ENCODE results near the gene EMC1. TPM values are rescaled to one million over a fixed set of nuclear protein-coding genes. Genes with fewer than 3 reads are reported as not detected.
"Not testable (repeated sequence)": the region's sequence is repeated elsewhere in the genome, so short reads cannot be mapped to it uniquely, and the experiment has no call there.

EMC1 gene
- polyA plus RNA-seq, 1 experiment, result 93.8 TPM

DNA sequence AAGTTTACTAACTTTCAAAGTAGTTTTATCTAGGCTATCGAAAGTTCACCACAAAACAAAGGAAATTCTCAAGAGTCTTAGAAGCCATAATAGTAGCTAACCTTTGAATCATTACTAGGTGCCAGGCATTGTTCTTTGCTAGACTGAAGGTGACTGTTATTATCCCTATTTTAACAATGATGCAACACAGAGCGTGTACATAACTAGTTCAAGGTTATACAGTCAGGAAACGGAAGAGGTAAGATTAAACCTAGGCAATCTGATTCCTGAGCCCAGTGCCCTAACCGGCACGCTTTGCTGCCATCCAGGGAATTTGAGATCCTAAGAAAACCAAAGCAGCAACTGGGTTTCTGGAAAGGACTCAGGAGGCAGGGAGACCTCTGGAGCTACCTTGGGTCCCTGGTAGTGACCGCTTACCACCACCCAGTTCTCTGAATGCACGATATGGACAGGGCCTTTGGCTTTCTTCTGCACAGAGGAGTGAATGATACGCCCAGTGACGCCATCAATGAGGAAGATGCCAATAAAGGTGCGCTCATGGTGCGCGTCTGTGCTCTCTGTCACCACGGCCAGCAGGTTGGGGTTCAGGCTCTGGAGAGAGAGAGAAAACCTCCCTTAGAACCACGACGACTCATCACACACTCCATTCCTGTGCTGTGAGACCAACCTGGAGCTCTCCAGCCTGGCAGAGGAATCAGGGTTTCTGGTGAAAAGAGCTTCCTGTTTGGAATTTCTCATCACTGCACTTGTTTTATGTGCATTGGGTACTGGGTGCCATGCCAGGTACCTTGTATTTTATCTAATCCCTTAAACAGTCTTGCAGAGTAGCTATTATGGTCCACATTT, 28.1 kb downstream of the EMC1 start:
- TF ChIP-seq, protein P1, sequence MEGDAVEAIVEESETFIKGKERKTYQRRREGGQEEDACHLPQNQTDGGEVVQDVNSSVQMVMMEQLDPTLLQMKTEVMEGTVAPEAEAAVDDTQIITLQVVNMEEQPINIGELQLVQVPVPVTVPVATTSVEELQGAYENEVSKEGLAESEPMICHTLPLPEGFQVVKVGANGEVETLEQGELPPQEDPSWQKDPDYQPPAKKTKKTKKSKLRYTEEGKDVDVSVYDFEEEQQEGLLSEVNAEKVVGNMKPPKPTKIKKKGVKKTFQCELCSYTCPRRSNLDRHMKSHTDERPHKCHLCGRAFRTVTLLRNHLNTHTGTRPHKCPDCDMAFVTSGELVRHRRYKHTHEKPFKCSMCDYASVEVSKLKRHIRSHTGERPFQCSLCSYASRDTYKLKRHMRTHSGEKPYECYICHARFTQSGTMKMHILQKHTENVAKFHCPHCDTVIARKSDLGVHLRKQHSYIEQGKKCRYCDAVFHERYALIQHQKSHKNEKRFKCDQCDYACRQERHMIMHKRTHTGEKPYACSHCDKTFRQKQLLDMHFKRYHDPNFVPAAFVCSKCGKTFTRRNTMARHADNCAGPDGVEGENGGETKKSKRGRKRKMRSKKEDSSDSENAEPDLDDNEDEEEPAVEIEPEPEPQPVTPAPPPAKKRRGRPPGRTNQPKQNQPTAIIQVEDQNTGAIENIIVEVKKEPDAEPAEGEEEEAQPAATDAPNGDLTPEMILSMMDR (IDR thresholded peaks at IDR 0.05; ENCODE audit: insufficient read depth, low read depth, low read length), result no peak
- POLR2A ChIA-PET, result no interaction called here

DNA sequence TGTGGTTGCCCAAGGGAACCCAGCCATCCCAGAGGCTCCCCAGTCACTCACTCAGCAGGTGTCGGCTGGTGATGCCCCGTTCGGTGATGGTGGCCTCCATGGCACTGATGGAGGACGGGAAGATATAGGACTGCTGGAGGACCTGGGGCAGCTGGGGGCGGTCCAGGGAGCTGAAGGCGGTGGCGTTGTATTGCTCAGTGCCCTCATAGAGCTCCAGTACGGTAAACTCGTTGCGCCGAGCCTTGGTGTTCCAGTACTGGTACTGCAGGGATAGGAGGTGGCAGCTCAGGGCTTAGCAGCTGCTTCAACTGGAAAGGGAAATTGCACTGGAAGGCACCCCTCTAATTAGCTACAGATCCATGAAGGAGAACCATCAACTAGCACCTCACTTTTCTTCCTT, 28.8 kb downstream of the EMC1 start:
- Histone ChIP-seq H3K4me3 (ENCODE audit: low read depth, low read length) (no peak overlapping the region), H3K36me3 (ENCODE audit: control insufficient read depth, insufficient read depth, low read length) (peaks cover 25% of the 10 kb centered on the region), H3K27me3 (ENCODE audit: control insufficient read depth, insufficient read depth, low read length) (no peaks in the 10 kb centered on the region)
- no peak for DNase-seq (ENCODE audit: low read depth)
- POLR2A ChIA-PET, result no interaction called here
- CTCF ChIA-PET, result interaction anchor here (0.6 to 2.0 kb wide), 4 partner anchors 12 to 48 kb away, joined by 3 to 11 read pairs (median 4); no protein-coding TSS in a partner anchor
- TF ChIP-seq, protein P1 (IDR thresholded peaks at IDR 0.05; ENCODE audit: insufficient read depth, low read depth, low read length), result no peak

More for the DNA sequence above, 28.1 kb downstream of the EMC1 start:
- no peak for DNase-seq (ENCODE audit: low read depth)
- no peaks in the 10 kb centered on the region for H3K27me3 ChIP-seq (ENCODE audit: control insufficient read depth, insufficient read depth, low read length)
- no peak overlapping the region for H3K4me3 ChIP-seq (ENCODE audit: low read depth, low read length)
- H3K36me3 ChIP-seq (ENCODE audit: control insufficient read depth, insufficient read depth, low read length), result peaks cover 25% of the 10 kb centered on the region
- CTCF ChIA-PET, result interaction anchor here (0.7 to 2.0 kb wide), 5 partner anchors 11 to 25 kb away, joined by 3 to 11 read pairs (median 4); no protein-coding TSS in a partner anchor

DNA sequence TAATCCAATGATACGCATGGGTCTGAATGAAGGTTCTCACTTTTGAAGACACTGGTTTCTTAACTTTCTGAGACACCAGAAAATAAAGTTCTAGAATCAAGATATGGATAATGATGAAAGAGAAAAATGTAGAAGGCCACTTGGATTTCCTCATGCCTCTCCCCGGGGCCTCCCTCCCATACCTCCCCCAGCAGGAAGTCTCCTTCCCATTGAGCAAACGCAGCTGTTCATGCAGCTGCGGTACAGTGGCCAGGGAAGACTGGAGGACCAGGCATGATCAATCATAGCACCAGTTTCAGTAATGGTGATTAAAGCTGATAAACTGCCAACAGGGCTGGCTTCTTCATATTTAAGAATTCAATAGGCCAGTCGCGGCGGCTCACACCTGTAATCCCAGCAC, 30.3 kb downstream of the EMC1 start:
- DNase-seq (ENCODE audit: low read depth), result no peak
- ChIA-PET POLR2A (interaction anchor here (0.7 kb wide), 1 partner anchor 18 kb away, joined by 18 read pairs; no protein-coding TSS in a partner anchor), CTCF (no interaction called here)
- peaks cover 21% of the 10 kb centered on the region for H3K36me3 ChIP-seq (ENCODE audit: control insufficient read depth, insufficient read depth, low read length)
- H3K27me3 ChIP-seq (ENCODE audit: control insufficient read depth, insufficient read depth, low read length), result no peaks in the 10 kb centered on the region
- no peak overlapping the region for H3K4me3 ChIP-seq (ENCODE audit: low read depth, low read length)
- TF ChIP-seq, protein P1 (IDR thresholded peaks at IDR 0.05; ENCODE audit: insufficient read depth, low read depth, low read length), result no peak

DNA sequence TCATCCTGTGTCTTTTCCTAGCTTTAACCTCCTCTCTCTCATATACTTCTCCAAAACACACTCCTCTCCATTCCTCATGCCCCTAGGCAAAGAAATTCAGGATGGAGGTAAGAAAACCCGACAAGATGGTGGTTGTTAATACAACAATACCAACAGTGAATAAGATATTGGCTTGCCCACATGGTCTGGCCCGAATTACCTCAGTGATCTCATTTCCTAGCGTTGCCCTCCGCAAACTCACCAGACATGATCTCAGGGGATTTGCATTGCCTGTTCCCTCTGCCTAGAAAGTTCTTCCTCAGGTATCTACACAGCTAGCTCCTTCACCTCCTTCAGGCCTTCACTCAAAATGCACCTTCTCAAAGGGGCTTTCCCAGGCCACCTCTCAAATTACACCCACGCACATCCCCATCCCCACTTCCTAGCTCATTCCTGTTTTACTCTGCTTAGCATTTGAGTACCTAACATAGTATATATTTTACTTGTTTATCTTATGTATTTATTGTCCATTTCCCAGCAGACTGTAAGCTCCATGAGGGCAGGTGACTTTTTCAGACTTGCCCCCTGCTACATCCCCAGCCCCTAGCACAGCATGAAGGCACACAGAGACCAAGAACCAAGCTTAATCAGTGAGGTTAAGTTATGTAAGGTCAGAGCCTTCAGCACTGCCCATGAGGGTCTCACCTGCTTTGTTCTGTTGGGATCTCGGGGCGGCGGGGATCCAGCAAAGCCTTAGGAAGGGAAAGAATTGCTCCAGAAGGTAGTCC, 31.1 kb downstream of the EMC1 start:
- no peak for DNase-seq (ENCODE audit: low read depth)
- Histone ChIP-seq H3K36me3 (ENCODE audit: control insufficient read depth, insufficient read depth, low read length) (peaks cover 17% of the 10 kb centered on the region), H3K4me3 (ENCODE audit: low read depth, low read length) (no peak overlapping the region), H3K27me3 (ENCODE audit: control insufficient read depth, insufficient read depth, low read length) (no peaks in the 10 kb centered on the region)
- ChIA-PET CTCF (interaction anchor here (1.2 kb wide), 1 partner anchor 21 kb away, joined by 4 read pairs; no protein-coding TSS in a partner anchor), POLR2A (no interaction called here)
- TF ChIP-seq, protein P1 (IDR thresholded peaks at IDR 0.05; ENCODE audit: insufficient read depth, low read depth, low read length), result no peak

DNA sequence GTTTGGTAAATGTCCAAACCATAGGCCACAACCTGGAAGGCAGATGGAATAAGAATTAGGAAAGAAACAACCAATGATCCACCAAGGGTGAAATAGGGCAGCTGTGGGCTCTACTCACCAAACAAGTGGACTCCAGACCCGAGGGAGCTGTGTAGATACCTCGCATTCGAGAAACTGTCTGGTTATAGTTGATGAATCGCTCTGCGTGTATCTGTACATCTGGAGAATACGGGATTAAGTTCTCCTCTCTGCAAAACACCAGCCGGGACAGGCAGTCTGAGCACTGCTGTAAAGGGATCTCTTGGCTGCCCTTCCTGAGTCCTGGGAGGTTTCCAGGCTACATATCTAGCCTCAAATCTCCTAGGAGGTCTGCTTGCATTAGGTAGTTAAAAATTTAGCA, 31.9 kb downstream of the EMC1 start:
- TF ChIP-seq, protein P1 (IDR thresholded peaks at IDR 0.05; ENCODE audit: insufficient read depth, low read depth, low read length), result no peak
- peaks cover 16% of the 10 kb centered on the region for H3K36me3 ChIP-seq (ENCODE audit: control insufficient read depth, insufficient read depth, low read length)
- POLR2A ChIA-PET, result no interaction called here
- CTCF ChIA-PET, result interaction anchor here (1.2 kb wide), 1 partner anchor 21 kb away, joined by 4 read pairs; no protein-coding TSS in a partner anchor
- H3K4me3 ChIP-seq (ENCODE audit: low read depth, low read length), result no peak overlapping the region
- no peaks in the 10 kb centered on the region for H3K27me3 ChIP-seq (ENCODE audit: control insufficient read depth, insufficient read depth, low read length)
- DNase-seq (ENCODE audit: low read depth), result no peak

DNA sequence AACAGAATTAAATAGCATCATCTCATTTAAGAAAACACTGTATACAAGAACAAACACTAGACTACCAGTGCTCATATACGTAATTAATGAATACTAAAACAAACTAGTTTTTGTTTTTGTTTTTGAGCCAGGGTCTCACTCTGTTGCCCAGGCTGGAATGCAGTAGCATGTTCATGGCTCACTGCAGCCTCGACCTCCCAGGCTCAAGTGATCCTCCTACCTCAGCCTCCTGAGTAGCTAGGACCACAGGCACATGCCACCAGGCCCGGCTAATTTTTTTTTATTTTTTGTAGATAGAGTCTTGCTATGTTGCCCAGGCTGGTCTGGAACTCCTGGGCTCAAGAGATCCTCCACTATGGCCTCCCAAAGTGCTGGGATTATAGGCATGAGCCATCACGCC, 34.7 kb downstream of the EMC1 start:
- DNase-seq (ENCODE audit: low read depth); POLR2A ChIA-PET; H3K4me3 ChIP-seq (ENCODE audit: low read depth, low read length); H3K36me3 ChIP-seq (ENCODE audit: control insufficient read depth, insufficient read depth, low read length); H3K27me3 ChIP-seq (ENCODE audit: control insufficient read depth, insufficient read depth, low read length): not testable (repeated sequence)
- CTCF ChIA-PET, result interaction anchor here (0.6 to 0.9 kb wide), 4 partner anchors 18 to 380 kb away, joined by 3 to 4 read pairs (median 3); a partner anchor contains a TSS

Measured in BJ (cell line).